SK-N-SH treated with all-trans-retinoic acid at 6 μM for 48 hours (cell line): ENCODE results near the gene CTNNA3.
A peak's percentile ranks its signal among the peaks of the same experiment; 100 is the strongest.

Source experiments
- ATAC-seq: fragments of 200-7000 bp; cut with Tn5 transposase; 3 replicates; pipeline ENCODE4 v1.9.1; 2020; ENCODE audit warnings: mild to moderate bottlenecking, moderate library complexity
- ARNTL ChIP-seq: fragments of 450-650 bp; formaldehyde crosslinking; IDR thresholded peaks from 2 replicates; pipeline ENCODE4 v1.5.0; 2020; ENCODE audit warnings: low read depth, mild to moderate bottlenecking, moderate library complexity, borderline replicate concordance
- BACH2 ChIP-seq: fragments of 250-450 bp; sonication (Bioruptor Pico); IDR thresholded peaks from 2 replicates; pipeline ENCODE4 v1.9.0; 2021; ENCODE audit warnings: mild to moderate bottlenecking, borderline replicate concordance
- CREB5 ChIP-seq: fragments of 250-450 bp; sonication (Bioruptor Pico); IDR thresholded peaks from 2 replicates; pipeline ENCODE4 v1.5.1; 2020; ENCODE audit warnings: low read depth, mild to moderate bottlenecking, moderate library complexity
- CSDC2 ChIP-seq: fragments of 250-450 bp; sonication (Bioruptor Pico); IDR thresholded peaks from 2 replicates; pipeline ENCODE4 v1.5.0; 2020; ENCODE audit warnings: mild to moderate bottlenecking, moderate library complexity
- CSRNP3 ChIP-seq: fragments of 250-450 bp; sonication (Bioruptor Pico); IDR thresholded peaks from 2 replicates; pipeline ENCODE4 v1.5.1; 2021; ENCODE audit warnings: mild to moderate bottlenecking, moderate library complexity
- ESRRG ChIP-seq: fragments of 250-450 bp; sonication (Bioruptor Pico); IDR thresholded peaks from 2 replicates; pipeline ENCODE4 v1.6.1; 2021; ENCODE audit warnings: mild to moderate bottlenecking
- GLIS3 ChIP-seq: fragments of 250-450 bp; sonication (Bioruptor Pico); IDR thresholded peaks from 2 replicates; pipeline ENCODE4 v1.5.0; 2020; ENCODE audit warnings: mild to moderate bottlenecking, moderate library complexity
- OSR1 ChIP-seq: fragments of 250-450 bp; sonication (Bioruptor Pico); IDR thresholded peaks from 2 replicates; pipeline ENCODE4 v1.8.0; 2022; ENCODE audit warnings: moderate library complexity, mild to moderate bottlenecking, inconsistent platforms
- PATZ1 ChIP-seq: fragments of 250-450 bp; sonication (Bioruptor Pico); IDR thresholded peaks from 2 replicates; pipeline ENCODE4 v1.8.0; 2020; ENCODE audit warnings: mild to moderate bottlenecking, moderate library complexity, borderline replicate concordance
- POU6F1 ChIP-seq: fragments of 250-450 bp; sonication (Bioruptor Pico); IDR thresholded peaks from 2 replicates; pipeline ENCODE4 v1.8.0; 2021; ENCODE audit warnings: low read depth, mild to moderate bottlenecking, moderate library complexity, borderline replicate concordance
- PPARA ChIP-seq: fragments of 250-450 bp; sonication (Bioruptor Pico); IDR thresholded peaks from 2 replicates; pipeline ENCODE4 v1.5.0; 2020; ENCODE audit warnings: mild to moderate bottlenecking, borderline replicate concordance
- RARB ChIP-seq: fragments of 250-450 bp; sonication (Bioruptor Pico); IDR thresholded peaks from 2 replicates; pipeline ENCODE4 v1.8.0; 2021; ENCODE audit warnings: mild to moderate bottlenecking, moderate library complexity
- SNAI2 ChIP-seq: fragments of 250-450 bp; sonication (Bioruptor Pico); IDR thresholded peaks from 2 replicates; pipeline ENCODE4 v1.5.0; 2020; ENCODE audit warnings: mild to moderate bottlenecking, moderate library complexity
- TCF4 ChIP-seq: fragments of 250-450 bp; sonication (Bioruptor Pico); IDR thresholded peaks from 2 replicates; pipeline ENCODE4 v1.8.0; 2021; ENCODE audit warnings: mild to moderate bottlenecking, moderate library complexity, borderline replicate concordance
- TSHZ2 ChIP-seq: fragments of 250-450 bp; sonication (Bioruptor Pico); IDR thresholded peaks from 2 replicates; pipeline ENCODE4 v1.5.0; 2020; ENCODE audit warnings: mild to moderate bottlenecking, moderate library complexity
- ZC3H10 ChIP-seq: fragments of 250-450 bp; sonication (Bioruptor Pico); IDR thresholded peaks from 2 replicates; pipeline ENCODE4 v1.5.1; 2021; ENCODE audit warnings: mild to moderate bottlenecking, moderate library complexity
- ZFP3 ChIP-seq: fragments of 250-450 bp; sonication (Bioruptor Pico); IDR thresholded peaks from 2 replicates; pipeline ENCODE4 v1.5.0; 2020; ENCODE audit warnings: mild to moderate bottlenecking, moderate library complexity
- ZFP30 ChIP-seq: fragments of 450-650 bp; formaldehyde crosslinking; IDR thresholded peaks from 2 replicates; pipeline ENCODE4 v1.5.0; 2022; ENCODE audit warnings: mild to moderate bottlenecking, moderate library complexity
- ZNF565 ChIP-seq: fragments of 450-650 bp; formaldehyde crosslinking; conservative IDR thresholded peaks from 2 replicates; pipeline ENCODE4 v1.5.0; 2020; ENCODE audit warnings: low read depth, mild to moderate bottlenecking, moderate library complexity
- ZNF8 ChIP-seq: fragments of 450-650 bp; formaldehyde crosslinking; IDR thresholded peaks from 2 replicates; pipeline ENCODE4 v1.5.0; 2020; ENCODE audit warnings: mild to moderate bottlenecking, moderate library complexity

CTNNA3 gene

GRCh38 chr10:67599597-67599996, 96.4 kb downstream of the CTNNA3 start (continued):
- no peak for TF ChIP-seq CREB5 (CRISPR knock-in tag)
- TF ChIP-seq SNAI2 (CRISPR knock-in tag) = no peak
- TF ChIP-seq ZNF565 (CRISPR knock-in tag) = no peak
- no peak for TF ChIP-seq PPARA (CRISPR knock-in tag)
- TF ChIP-seq RARB (CRISPR knock-in tag) = no peak
- no peak for TF ChIP-seq CSDC2 (CRISPR knock-in tag)
- TF ChIP-seq TSHZ2 = no peak
- no peak for TF ChIP-seq TCF4 (CRISPR knock-in tag)

GRCh38 chr10:67596641-67597040, 99.4 kb downstream of the CTNNA3 start:
- no peak for ATAC-seq
- no peak for TF ChIP-seq ZNF565 (CRISPR knock-in tag)
- TF ChIP-seq ZFP3 (CRISPR knock-in tag) = no peak
- no peak for TF ChIP-seq ESRRG
- no peak for TF ChIP-seq ARNTL (CRISPR knock-in tag)
- TF ChIP-seq ZC3H10 = no peak
- TF ChIP-seq CSRNP3 (CRISPR knock-in tag) = no peak
- no peak for TF ChIP-seq ZFP30 (CRISPR knock-in tag)
- no peak for TF ChIP-seq BACH2
- no peak for TF ChIP-seq POU6F1 (CRISPR knock-in tag)
- no peak for TF ChIP-seq CREB5 (CRISPR knock-in tag)
- TF ChIP-seq ZNF8 = no peak
- no peak for TF ChIP-seq CSDC2 (CRISPR knock-in tag)
- TF ChIP-seq OSR1 (CRISPR knock-in tag) = no peak
- TF ChIP-seq GLIS3 (CRISPR knock-in tag) = no peak
- TF ChIP-seq PPARA (CRISPR knock-in tag) = no peak
- TF ChIP-seq SNAI2 (CRISPR knock-in tag) = no peak
- TF ChIP-seq PATZ1 (CRISPR knock-in tag) = no peak
- TF ChIP-seq, all 23 proteins: peak for 0

GRCh38 chr10:67587771-67588170, 108.2 kb downstream of the CTNNA3 start:
- TF ChIP-seq CSRNP3 (CRISPR knock-in tag) (no peak), ZFP3 (CRISPR knock-in tag) (no peak), ZC3H10 (no peak), CSDC2 (CRISPR knock-in tag) (no peak), POU6F1 (CRISPR knock-in tag) (no peak), ZFP30 (CRISPR knock-in tag) (peak; percentile 86), ZNF565 (CRISPR knock-in tag) (no peak)
- no peak for ATAC-seq
